GM12872 (cell line): ENCODE measurements around the gene CLEC4E.
A peak's percentile ranks its signal among the peaks of the same experiment; 100 is the strongest.

Experiments used
- TF ChIP-seq, protein P1 (sequence below): IDR thresholded peaks from 3 replicates; pipeline ENCODE4 v1.5.1; 2011; ENCODE audit warnings: low read depth, mild to moderate bottlenecking, low read length, moderate library complexity; ENCODE audit not compliant: insufficient read depth

Gene CLEC4E

DNA sequence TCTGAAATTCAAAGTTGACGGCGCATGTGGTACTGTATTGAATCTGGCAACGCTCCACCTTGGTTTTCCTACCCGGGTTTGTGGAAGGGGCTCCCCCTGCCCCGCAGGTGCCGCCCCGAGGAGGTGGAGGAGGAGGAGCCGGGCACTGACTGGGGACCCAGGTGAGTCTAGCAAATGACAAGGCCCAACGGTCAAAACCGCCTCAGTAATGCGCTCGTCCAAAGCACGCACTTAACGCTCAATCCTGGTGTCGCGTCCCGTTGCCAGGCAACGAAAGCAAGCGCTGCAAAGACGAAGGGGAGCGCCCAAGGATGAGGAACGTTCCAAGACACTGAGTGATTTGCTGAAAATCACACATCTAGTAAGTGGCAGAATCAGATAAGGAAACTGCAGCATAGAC lies 24.0 kb upstream of the CLEC4E start:
- TF ChIP-seq, protein P1, sequence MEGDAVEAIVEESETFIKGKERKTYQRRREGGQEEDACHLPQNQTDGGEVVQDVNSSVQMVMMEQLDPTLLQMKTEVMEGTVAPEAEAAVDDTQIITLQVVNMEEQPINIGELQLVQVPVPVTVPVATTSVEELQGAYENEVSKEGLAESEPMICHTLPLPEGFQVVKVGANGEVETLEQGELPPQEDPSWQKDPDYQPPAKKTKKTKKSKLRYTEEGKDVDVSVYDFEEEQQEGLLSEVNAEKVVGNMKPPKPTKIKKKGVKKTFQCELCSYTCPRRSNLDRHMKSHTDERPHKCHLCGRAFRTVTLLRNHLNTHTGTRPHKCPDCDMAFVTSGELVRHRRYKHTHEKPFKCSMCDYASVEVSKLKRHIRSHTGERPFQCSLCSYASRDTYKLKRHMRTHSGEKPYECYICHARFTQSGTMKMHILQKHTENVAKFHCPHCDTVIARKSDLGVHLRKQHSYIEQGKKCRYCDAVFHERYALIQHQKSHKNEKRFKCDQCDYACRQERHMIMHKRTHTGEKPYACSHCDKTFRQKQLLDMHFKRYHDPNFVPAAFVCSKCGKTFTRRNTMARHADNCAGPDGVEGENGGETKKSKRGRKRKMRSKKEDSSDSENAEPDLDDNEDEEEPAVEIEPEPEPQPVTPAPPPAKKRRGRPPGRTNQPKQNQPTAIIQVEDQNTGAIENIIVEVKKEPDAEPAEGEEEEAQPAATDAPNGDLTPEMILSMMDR, result no peak

DNA sequence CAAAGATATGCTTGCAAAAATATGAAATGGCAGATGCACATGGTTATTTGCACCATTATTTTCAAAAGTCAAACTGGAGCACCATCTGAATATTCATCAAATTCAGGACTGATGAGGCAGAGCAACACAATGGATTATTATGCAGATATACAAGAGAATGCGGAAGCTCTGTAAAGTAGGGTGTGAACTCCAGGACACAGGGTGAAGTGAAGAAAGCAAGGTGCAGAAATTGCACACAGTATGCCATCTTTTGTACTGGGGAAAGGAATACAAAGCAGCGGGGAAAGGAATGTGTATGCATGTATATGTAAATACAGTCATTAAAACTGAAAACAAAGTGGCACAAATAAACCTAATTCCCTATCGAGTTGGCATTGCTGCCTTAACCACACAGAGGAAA lies 22.7 kb upstream of the CLEC4E start:
- TF ChIP-seq, protein P1, result no peak

DNA sequence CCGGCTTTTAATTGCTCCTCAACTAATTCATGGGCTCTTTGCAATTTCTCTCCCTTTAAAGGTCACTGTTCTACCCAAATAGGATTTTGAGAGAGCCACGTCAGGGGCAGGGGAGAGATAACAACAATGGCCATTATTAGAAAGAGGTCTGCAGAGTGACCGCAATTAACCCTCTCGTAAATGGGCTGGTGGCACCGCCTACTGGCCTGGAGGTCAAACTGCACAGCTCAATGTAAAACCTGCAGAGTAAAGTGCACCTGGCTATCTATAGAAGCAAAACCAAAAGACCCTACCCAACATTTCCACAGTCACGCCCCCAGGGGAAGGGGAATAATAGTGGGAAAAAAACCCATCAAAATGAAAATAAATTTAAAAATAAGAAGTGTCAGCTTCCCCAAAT lies 21.6 kb upstream of the CLEC4E start:
- TF ChIP-seq, protein P1, result peak; percentile 46; the same call in 2 of the 3 replicates

DNA sequence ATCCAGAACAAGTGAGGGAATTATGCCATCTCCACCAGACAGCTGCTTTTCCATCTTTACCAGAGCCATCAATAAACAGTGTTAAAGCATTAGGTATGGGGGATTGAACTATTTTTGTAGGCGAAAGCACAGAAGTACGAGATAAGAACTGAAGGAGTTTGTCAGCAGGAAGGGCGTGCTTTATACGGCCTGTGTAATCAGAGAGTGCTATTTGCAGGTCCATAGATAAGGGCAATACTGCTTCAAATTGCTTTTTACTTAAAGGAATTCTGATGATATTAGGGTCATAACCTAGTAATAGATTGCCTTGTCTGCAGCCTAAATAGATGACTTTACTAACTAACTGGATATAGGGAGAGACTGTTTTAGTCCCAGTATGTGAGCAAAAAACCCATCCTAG lies 20.3 kb upstream of the CLEC4E start:
- TF ChIP-seq, protein P1, result no peak

DNA sequence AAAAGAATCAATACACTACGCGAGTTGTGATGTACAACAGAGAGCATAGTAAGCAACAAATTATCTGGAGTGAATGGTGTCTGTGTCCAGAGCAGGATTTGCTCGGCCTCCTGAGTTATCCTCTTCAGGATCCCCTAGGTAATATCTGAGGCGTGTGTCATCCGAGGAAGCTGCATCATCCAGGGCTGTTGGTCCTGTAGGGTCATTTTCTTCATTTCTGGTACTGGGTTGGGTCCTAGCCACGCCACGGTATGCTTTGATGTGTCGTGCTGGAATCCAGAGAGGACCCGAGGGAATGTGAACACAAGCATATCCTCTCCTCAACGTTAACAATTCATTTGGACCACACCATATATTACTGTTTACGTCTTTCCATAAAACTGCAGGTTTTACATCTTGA lies 19.0 kb upstream of the CLEC4E start:
- TF ChIP-seq, protein P1, result no peak

DNA sequence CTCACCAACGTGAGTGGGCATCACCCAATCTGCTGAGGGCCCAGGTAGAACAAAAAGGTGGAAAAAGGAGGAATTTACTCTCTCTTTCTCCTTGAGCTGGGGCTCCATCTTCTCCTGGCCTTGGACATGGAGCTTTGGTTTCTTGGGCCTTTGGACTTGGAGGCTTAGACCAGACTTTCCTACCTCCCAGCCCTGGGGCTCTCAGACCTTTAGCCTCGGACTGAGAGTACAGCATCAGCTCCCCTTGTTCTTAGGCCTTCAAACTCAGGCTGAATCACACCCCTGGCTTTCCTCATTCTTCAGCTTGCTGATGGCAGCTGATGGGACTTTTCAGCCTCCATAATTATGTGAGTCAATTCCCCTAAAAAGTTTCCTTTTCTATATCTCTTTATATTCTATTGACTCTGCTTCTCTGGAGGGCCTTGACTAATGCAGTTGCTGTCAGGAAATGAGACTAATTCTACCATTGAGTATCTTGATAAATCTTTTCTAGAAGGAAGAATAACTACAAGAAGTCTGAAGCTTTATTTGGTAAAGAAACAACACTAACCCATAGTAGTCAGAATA lies 15.9 kb upstream of the CLEC4E start:
- TF ChIP-seq, protein P1, result no peak

DNA sequence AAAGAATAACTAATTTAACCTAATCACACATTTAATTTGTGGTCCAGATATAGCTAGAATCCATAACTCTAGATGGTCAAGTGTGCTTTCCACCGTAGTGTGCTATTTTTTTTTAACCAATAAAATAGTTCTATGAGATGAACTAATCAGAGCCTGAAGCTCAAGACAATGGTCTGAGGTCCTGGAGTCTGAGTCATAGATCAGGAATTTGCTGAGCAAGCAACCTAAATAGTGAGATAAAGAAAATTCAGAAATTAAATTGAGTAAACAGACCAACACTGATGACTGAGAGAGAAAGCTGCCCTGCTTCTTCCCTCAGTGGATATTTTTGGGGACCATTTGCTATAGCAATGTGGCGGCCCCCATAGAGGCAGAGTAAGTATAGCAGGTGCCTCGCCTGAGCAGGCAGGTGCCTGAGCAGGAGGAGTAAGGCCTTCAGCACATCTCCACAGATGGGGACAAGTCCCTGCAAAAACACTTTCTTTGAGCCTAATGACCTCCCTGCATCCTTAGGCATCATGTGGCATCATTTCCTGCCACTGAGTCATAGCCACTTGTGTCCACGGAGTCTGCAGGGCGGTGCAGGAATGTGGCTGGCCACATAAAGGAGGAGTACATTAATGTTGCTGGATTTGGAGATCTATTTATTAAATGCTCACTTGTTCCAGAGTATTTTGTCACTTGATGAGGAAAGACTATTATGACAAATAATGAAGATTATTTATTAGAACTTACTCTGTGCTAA lies 13.9 kb upstream of the CLEC4E start:
- TF ChIP-seq, protein P1, result no peak
